ENCODE measurements around the gene OBI1. TPM values are rescaled to one million over a fixed set of nuclear protein-coding genes. Genes with fewer than 3 reads are reported as not detected.

The OBI1 gene
- total and polyA plus RNA-seq, 2 donors (not counting 3 experiments of a cell fraction or from before 2014, with no cell fraction given) = 5.0 to 16.1 TPM

GRCh38 chr13:78566631-78567030 is 92.3 kb downstream of the OBI1 start:
- Histone ChIP-seq H3K79me2 (ENCODE audit: control insufficient read depth, insufficient read depth, low read length) (no peaks in the 10 kb centered on the region), H3K9ac (replicated peaks; ENCODE audit: extremely low read depth, insufficient read depth, low read length) (no peak overlapping the region), H3K27ac (ENCODE audit: insufficient read depth, low read depth, low read length) (no peak overlapping the region), H4K20me1 (replicated peaks; ENCODE audit: control insufficient read depth, extremely low read depth, insufficient read depth, low read length) (peaks cover 2% of the 10 kb centered on the region), H3K9me3 (replicated peaks; ENCODE audit: control insufficient read depth, insufficient read depth, low read length) (no peaks in the 10 kb centered on the region), H3K36me3 (ENCODE audit: control insufficient read depth in 2 of 2, extremely low read depth in 1 of 2, insufficient read depth in 2 of 2, low read length in 2 of 2) (no peaks in the 10 kb centered on the region), H3K4me2 (ENCODE audit: insufficient read depth, low read length) (no peak overlapping the region), H3K27me3 (ENCODE audit: control insufficient read depth in 2 of 2, insufficient read depth in 2 of 2, low read length in 2 of 2) (no peaks in the 10 kb centered on the region), H3K4me3 (replicated peaks in 1 of 3; ENCODE audit: insufficient read depth in 1 of 3, low read depth in 1 of 3, low read length in 3 of 3) (no peak overlapping the region), H3K9me1 (replicated peaks; ENCODE audit: control insufficient read depth, extremely low read depth, insufficient read depth, low read length) (no peaks in the 10 kb centered on the region), H2AFZ (ENCODE audit: low read depth, low read length) (no peak overlapping the region), H3K4me1 (ENCODE audit: control insufficient read depth, extremely low read depth, insufficient read depth, low read length) (no peaks in the 10 kb centered on the region)
- ChIA-PET POLR2A (no interaction called here), CTCF (no interaction called here)
- BruUV-seq (replicated peaks) = no TSS peak
- TF ChIP-seq POLR2A (IDR thresholded peaks at IDR 0.05; ENCODE audit: low read depth, low read length) = no peak
- TF ChIP-seq GATA2 (IDR thresholded peaks at IDR 0.05; ENCODE audit: insufficient read depth, insufficient read length, low read depth, low read length) = no peak
- no peak for TF ChIP-seq MYC (IDR thresholded peaks at IDR 0.05; ENCODE audit: low read depth, low read length)
- no peak for TF ChIP-seq CTCF (IDR thresholded peaks at IDR 0.05; ENCODE audit: extremely low read depth in 1 of 2, insufficient read depth in 1 of 2, low read depth in 1 of 2, low read length in 2 of 2)
- FAIRE-seq = no peak
- intact Hi-C loops (cut with micrococcal nuclease) (no loop called here), dilution Hi-C loops (cut with MboI; ENCODE audit: extremely low pct_ligation_motif_present, low sequenced_read_pairs) (no loop called here)
- no peak for DNase-seq (ENCODE audit: low read depth, low spot score)

Other genes starting within 250 kb of the OBI1 start
- gene POU4F1, start 55.6 kb downstream of the OBI1 start, total RNA-seq = 0.39 and 1.1 TPM in 2 replicates
- gene POU4F1, start 55.6 kb downstream of the OBI1 start, polyA plus RNA-seq = 0.27 and 0.30 TPM in 2 replicates